A549 (cell line): Measurements from ENCODE around the gene TTC21B. TPM values are rescaled to one million over a fixed set of nuclear protein-coding genes. Genes with fewer than 3 reads are reported as not detected.

Experiments
- ATAC-seq, 2 experiments: fragments of 200-7000 bp in 1 of 2; fragments of >200 bp in 1 of 2; cut with Nextera tagmentation in 1 of 2; cut with Tn5 transposase in 1 of 2; 3 replicates each; pipeline versions ENCODE4 v1.8.0 to v1.9.1; 2018 to 2020; ENCODE audit warnings: mild to moderate bottlenecking in 1 of 2, moderate library complexity in 1 of 2
- CTCF ChIA-PET: fragments of 300-600 bp; sonication (Branson Sonifier 250); formaldehyde crosslinking; extraction: SDS; loops from one replicate; lab custom pipeline; 2021; ENCODE audit warnings: antibody characterized with exemption, inconsistent platforms; lab: Yijun Ruan, JAX
- POLR2A ChIA-PET: fragments of 350-600 bp; formaldehyde crosslinking; extraction: SDS; loops from one replicate; lab custom pipeline; 2021; ENCODE audit warnings: antibody characterized with exemption, inconsistent platforms; lab: Yijun Ruan, JAX
- DNase-seq, 2 experiments: peaks; one replicate each; pipeline versions ENCODE4 v3.0.0 to v3.0.0-alpha.2; 2011 to 2016; ENCODE audit warnings: low read depth in 1 of 2, low spot score in 1 of 2
- FAIRE-seq: peaks from 2 replicates; lab custom pipeline; 2011; peaks lifted over from hg19 to GRCh38; lab: Jason Lieb, UNC
- H3K27ac ChIP-seq, 2 experiments: fragments of >200 bp; sonication (Bioruptor Twin); formaldehyde crosslinking; 3 replicates each; pipeline ENCODE4 v1.5.1; 2016 to 2017
- H3K4me1 ChIP-seq: fragments of >200 bp; sonication (Bioruptor Twin); formaldehyde crosslinking; 3 replicates; pipeline ENCODE4 v1.6.1; 2016
- H3K4me2 ChIP-seq: fragments of >200 bp; sonication (Bioruptor Twin); formaldehyde crosslinking; 3 replicates; pipeline ENCODE4 v1.6.1; 2016
- H3K4me3 ChIP-seq: fragments of >200 bp; sonication (Bioruptor Twin); formaldehyde crosslinking; 3 replicates; pipeline ENCODE4 v1.5.1; 2016
- H3K9me3 ChIP-seq: fragments of >200 bp; sonication (Bioruptor Twin); formaldehyde crosslinking; 3 replicates; pipeline ENCODE4 v1.6.1; 2016
- ATOH8 ChIP-seq: fragments of 250-450 bp; sonication (Bioruptor Pico); IDR thresholded peaks from 2 replicates; pipeline ENCODE4 v1.5.0; 2020; ENCODE audit warnings: low read depth, mild to moderate bottlenecking, moderate library complexity
- BCL3 ChIP-seq: fragments of >200 bp; sonication (Bioruptor Twin); formaldehyde crosslinking; IDR thresholded peaks from 3 replicates; pipeline ENCODE4 v1.6.1; 2016
- CBX2 ChIP-seq: fragments of 200-600 bp; sonication (generic); IDR thresholded peaks from 2 replicates; pipeline ENCODE4 v1.6.1; 2016; ENCODE audit warnings: low read depth, mild to moderate bottlenecking, borderline replicate concordance
- CHD4 ChIP-seq: fragments of 200-600 bp; sonication (generic); IDR thresholded peaks from 2 replicates; pipeline ENCODE4 v1.6.1; 2016; ENCODE audit warnings: antibody characterized with exemption, mild to moderate bottlenecking, borderline replicate concordance
- CTCF ChIP-seq: fragments of >200 bp; sonication (Bioruptor Twin); formaldehyde crosslinking; IDR thresholded peaks from 3 replicates; pipeline ENCODE4 v1.5.1; 2016
- E2F6 ChIP-seq: IDR thresholded peaks from 2 replicates; pipeline ENCODE4 v1.6.1; 2012; ENCODE audit warnings: low read depth, borderline replicate concordance
- EHF ChIP-seq: fragments of 250-450 bp; sonication (Bioruptor Pico); IDR thresholded peaks from 2 replicates; pipeline ENCODE4 v1.5.0; 2020; ENCODE audit warnings: mild to moderate bottlenecking
- ESRRA ChIP-seq: fragments of 150-350 bp; IDR thresholded peaks from 2 replicates; pipeline ENCODE4 v1.6.1; 2014; ENCODE audit warnings: mild to moderate bottlenecking, low read length, borderline replicate concordance
- GATA3 ChIP-seq: IDR thresholded peaks from 2 replicates; pipeline ENCODE4 v1.6.1; 2012; ENCODE audit warnings: borderline replicate concordance
- HOXB5 ChIP-seq: fragments of 250-450 bp; sonication (Bioruptor Pico); IDR thresholded peaks from 2 replicates; pipeline ENCODE4 v1.5.0; 2020; ENCODE audit warnings: mild to moderate bottlenecking, moderate library complexity
- JUN ChIP-seq, 2 experiments: fragments of >200 bp; sonication (Bioruptor Twin); formaldehyde crosslinking; IDR thresholded peaks; 2 replicates in 1 of 2; 3 replicates in 1 of 2; pipeline ENCODE4 v1.6.1; 2016 to 2017
- JUNB ChIP-seq: fragments of >200 bp; sonication (Bioruptor Twin); formaldehyde crosslinking; IDR thresholded peaks from 2 replicates; pipeline ENCODE4 v1.6.1; 2016
- KDM5A ChIP-seq: fragments of 200-600 bp; sonication (generic); IDR thresholded peaks from 2 replicates; pipeline ENCODE4 v1.6.1; 2016; ENCODE audit warnings: antibody characterized with exemption, mild to moderate bottlenecking
- MAZ ChIP-seq: fragments of 150-350 bp; IDR thresholded peaks from 2 replicates; pipeline ENCODE4 v1.6.1; 2014; ENCODE audit warnings: antibody characterized with exemption, low read depth, low read length, borderline replicate concordance
- MYC ChIP-seq: IDR thresholded peaks from 2 replicates; pipeline ENCODE4 v1.6.1; 2012; ENCODE audit warnings: mild to moderate bottlenecking, inconsistent platforms, low read length, improper control_type of control experiment, borderline replicate concordance
- NR3C1 ChIP-seq: fragments of >200 bp; sonication (Bioruptor Twin); formaldehyde crosslinking; IDR thresholded peaks from 3 replicates; pipeline ENCODE4 v1.6.1; 2017
- POLR2A ChIP-seq: IDR thresholded peaks from 2 replicates; pipeline ENCODE4 v1.6.1; 2012; ENCODE audit warnings: mild to moderate bottlenecking, low read length
- POLR2AphosphoS2 ChIP-seq: conservative IDR thresholded peaks from 2 replicates; pipeline ENCODE4 v1.6.1; 2012; ENCODE audit warnings: low read length, improper control_type of control experiment, inconsistent platforms
- RAD21 ChIP-seq, 2 experiments: fragments of >200 bp in 1 of 2; sonication (Bioruptor Twin) in 1 of 2; formaldehyde crosslinking in 1 of 2; IDR thresholded peaks in 1 of 2; conservative IDR thresholded peaks in 1 of 2; 2 replicates in 1 of 2; 3 replicates in 1 of 2; pipeline ENCODE4 v1.6.1; 2012 to 2018; ENCODE audit warnings: inconsistent platforms in 1 of 2
- RCOR1 ChIP-seq: fragments of 150-350 bp; IDR thresholded peaks from 2 replicates; pipeline ENCODE4 v1.6.1; 2014; ENCODE audit warnings: antibody characterized with exemption, low read length, low read depth
- REST ChIP-seq: fragments of 200-600 bp; sonication (generic); IDR thresholded peaks from 2 replicates; pipeline ENCODE4 v1.6.1; 2016; ENCODE audit warnings: antibody characterized with exemption, mild to moderate bottlenecking, moderate library complexity
- RFX5 ChIP-seq: fragments of 450-650 bp; IDR thresholded peaks from 2 replicates; pipeline ENCODE4 v1.7.1; 2014; ENCODE audit warnings: antibody characterized with exemption, mild to moderate bottlenecking, moderate library complexity
- RNF2 ChIP-seq: fragments of 200-600 bp; sonication (generic); IDR thresholded peaks from 2 replicates; pipeline ENCODE4 v1.6.1; 2016; ENCODE audit warnings: low read depth, mild to moderate bottlenecking, antibody characterized with exemption, moderate library complexity, borderline replicate concordance
- WGBS: methylation state at CpG from one replicate; pipeline ENCODE4 v1.1.6; 2017; ENCODE audit errors: missing lambda C conversion rate; 5-methylcytosine and 5-hydroxymethylcytosine counted together
- polyA plus RNA-seq, 4 experiments: library from polyadenylated mRNA; depleted of rRNA in 3 of 4; stranded (reverse); fragments of >200 nt; fragmentation: RNase III in 1 of 4; extraction: RNeasy Plus Mini Kit Qiagen cat#74134 plus additional on column Dnase treatment in 1 of 4; gene quantifications; 2 replicates in 3 of 4; 3 replicates in 1 of 4; pipeline ENCODE4 v1.2.3, GENCODE V29; 2011 to 2017

Gene TTC21B
- polyA plus RNA-seq, 2 of the 4 experiments (the other 2 are of a cell fraction) = 6.2 to 17.5 TPM

GRCh38 chr2:165871025-165871424, 82.6 kb downstream of the TTC21B start:
- 89% methylated on average over 2 of the region's 2 CpGs for WGBS
- Histone ChIP-seq H3K4me2 (no peak overlapping the region), H3K4me3 (no peak overlapping the region), H3K9me3 (no peaks in the 10 kb centered on the region), H3K27ac (no peak overlapping the region), H3K4me1 (no peaks in the 10 kb centered on the region)
- POLR2A ChIA-PET = no interaction called here
- CTCF ChIA-PET = interaction anchor here (1.2 kb wide), 1 partner anchor 632 kb away, joined by 3 read pairs; the partner anchor contains the start of gene SCN2A
- ATAC-seq = no peak
- FAIRE-seq = no peak
- no peak for TF ChIP-seq NR3C1
- TF ChIP-seq CBX2 = no peak
- no peak for TF ChIP-seq RNF2
- TF ChIP-seq POLR2A = no peak
- no peak for TF ChIP-seq MYC
- no peak for TF ChIP-seq RCOR1
- no peak for TF ChIP-seq ESRRA
- TF ChIP-seq EHF (CRISPR knock-in tag) = no peak
- TF ChIP-seq CHD4 = no peak
- TF ChIP-seq MAZ = no peak
- TF ChIP-seq JUN (IDR thresholded peaks at IDR 0.05) = no peak
- no peak for TF ChIP-seq POLR2AphosphoS2
- no peak for TF ChIP-seq KDM5A
- no peak for DNase-seq

GRCh38 chr2:165870346-165870745, 83.2 kb downstream of the TTC21B start:
- H3K4me1 ChIP-seq = no peaks in the 10 kb centered on the region
- H3K27ac ChIP-seq = no peak overlapping the region
- H3K4me3 ChIP-seq = no peak overlapping the region
- DNase-seq = no peak
- H3K4me2 ChIP-seq = no peak overlapping the region
- ATAC-seq = no peak
- CTCF ChIA-PET = interaction anchor here (1.2 kb wide), 1 partner anchor 631 kb away, joined by 3 read pairs; the partner anchor contains the start of gene SCN2A
- TF ChIP-seq RFX5 = no peak
- no peak for TF ChIP-seq CTCF
- no peak for TF ChIP-seq MYC
- TF ChIP-seq REST = no peak
- no peak for TF ChIP-seq GATA3
- no peak for TF ChIP-seq CHD4
- TF ChIP-seq BCL3 = no peak
- TF ChIP-seq JUNB = no peak
- TF ChIP-seq POLR2AphosphoS2 = no peak
- no peak for TF ChIP-seq RAD21 (conservative IDR thresholded peaks at IDR 0.05 in 1 of 2, IDR thresholded peaks at IDR 0.05 in 1 of 2)
- no peak for TF ChIP-seq E2F6
- TF ChIP-seq ATOH8 (CRISPR knock-in tag) = no peak
- TF ChIP-seq HOXB5 (CRISPR knock-in tag) = no peak
- 94% methylated on average over 6 of the region's 6 CpGs for WGBS
- FAIRE-seq = no peak
- POLR2A ChIA-PET = no interaction called here
- no peaks in the 10 kb centered on the region for H3K9me3 ChIP-seq
